C4-2B (cell line): ENCODE results near the gene ARHGAP42.

ENCODE experiments used
- CTCF ChIP-seq: fragments of 450-650 bp; conservative IDR thresholded peaks from 2 replicates; pipeline ENCODE4 v1.5.1; 2017; ENCODE audit warnings: mild to moderate bottlenecking
- ZFX ChIP-seq: fragments of 450-650 bp; IDR thresholded peaks from 2 replicates; pipeline ENCODE4 v1.6.1; 2017

GRCh38 chr11:100769165-100769564, 82.1 kb downstream of the ARHGAP42 start:
- no peak for TF ChIP-seq CTCF
- TF ChIP-seq ZFX = no peak
